ENCODE results near the gene CC2D2A.
"Not testable (repeated sequence)": the region's sequence is repeated elsewhere in the genome, so short reads cannot be mapped to it uniquely, and the experiment has no call there.

The CC2D2A gene

DNA sequence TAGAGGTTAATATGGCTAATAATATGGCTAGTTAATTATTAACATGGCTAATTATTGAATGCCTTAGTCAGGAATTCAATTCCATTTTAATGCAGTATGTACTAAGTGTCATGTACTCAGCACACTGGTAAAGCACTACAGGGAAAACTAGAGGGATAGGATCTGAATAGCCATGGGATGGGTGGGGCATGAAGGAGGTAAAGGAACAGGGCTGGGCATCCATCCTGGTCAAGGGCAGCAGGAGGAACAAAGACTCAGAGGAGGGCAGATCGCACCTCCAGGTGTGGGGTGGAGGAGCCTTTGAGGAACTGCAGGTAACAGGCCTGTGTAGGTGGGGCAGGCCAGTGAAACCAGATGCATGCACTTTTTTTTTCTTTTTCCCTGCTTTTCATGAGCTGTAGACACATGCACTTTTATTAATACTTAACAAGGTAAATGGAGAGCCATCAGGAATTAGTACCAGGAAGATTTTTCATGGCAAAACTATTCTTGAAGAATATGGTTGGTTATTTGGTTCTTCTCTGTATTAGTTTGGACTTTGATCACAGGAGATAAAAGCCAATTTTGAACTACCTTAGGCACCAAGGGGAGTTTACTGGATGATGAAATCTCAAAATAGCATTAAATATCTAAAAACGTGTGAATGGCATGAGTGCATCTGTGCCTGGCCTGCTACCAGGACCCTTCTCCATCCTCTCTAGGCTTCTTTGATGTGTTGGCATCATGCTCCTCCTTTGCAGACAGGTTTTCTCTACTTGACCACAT is 88.3 kb downstream of the CC2D2A start:
- no peak for DNase-seq (ENCODE audit: low spot score)

DNA sequence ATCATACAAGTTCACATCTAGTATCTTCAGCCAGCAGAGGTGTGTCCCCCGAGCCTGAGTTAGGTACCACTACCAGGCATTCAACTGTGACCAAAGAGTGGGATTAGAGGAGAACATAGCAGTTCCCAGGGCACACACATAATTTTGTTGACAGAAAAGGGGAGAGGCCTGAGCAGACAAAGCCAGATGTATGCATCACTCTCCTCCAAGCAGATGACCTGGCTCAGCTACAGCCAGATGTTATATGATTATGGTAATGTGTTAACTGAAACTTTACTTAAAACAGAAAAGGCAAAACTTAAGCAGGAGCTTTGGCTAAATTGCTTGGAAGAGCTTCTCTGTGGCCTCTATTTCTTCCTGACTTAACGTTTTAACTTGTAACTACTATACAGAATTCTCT is 88.9 kb downstream of the CC2D2A start:
- no peak for DNase-seq (ENCODE audit: low spot score)

DNA sequence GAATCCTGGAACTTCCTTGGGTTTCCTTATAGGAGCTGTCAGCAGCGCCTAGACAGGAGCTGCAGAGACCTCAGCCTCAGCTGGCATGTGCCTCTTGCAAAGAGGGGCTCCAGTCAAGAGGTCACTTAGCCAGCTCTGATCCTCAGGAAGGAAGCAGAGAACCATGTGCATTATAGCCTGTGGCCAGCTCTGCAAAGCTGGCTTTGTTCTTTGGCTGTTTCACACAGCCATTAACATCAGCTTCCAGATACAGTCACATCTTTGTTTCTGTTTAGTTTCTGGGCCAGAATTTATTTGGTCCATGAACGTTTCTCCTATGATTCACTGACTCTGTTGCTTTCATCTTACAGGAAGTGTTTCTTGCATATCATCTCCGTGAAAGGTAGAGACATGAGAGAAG is 92.4 kb downstream of the CC2D2A start:
- DNase-seq (ENCODE audit: low spot score): no peak

DNA sequence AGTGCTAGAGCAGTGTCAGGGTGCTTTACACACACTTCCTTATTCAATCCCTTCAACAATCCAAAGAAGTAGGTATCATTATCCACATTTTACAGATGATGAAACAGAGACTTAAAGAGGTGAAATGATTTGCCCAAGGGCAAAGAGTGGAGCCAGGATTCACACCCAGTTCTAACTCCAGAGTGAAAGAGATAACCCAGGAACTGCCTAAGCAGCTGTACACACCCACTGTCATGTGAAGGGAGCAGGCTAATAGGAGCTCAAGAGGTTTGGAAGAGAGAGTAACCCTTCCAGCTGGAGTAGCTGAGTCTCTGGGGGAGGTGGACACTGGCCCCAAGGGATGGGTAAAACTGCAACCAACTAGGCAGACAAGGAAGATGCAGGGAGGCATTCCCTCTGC is 92.9 kb downstream of the CC2D2A start:
- no peak for DNase-seq (ENCODE audit: low spot score)

DNA sequence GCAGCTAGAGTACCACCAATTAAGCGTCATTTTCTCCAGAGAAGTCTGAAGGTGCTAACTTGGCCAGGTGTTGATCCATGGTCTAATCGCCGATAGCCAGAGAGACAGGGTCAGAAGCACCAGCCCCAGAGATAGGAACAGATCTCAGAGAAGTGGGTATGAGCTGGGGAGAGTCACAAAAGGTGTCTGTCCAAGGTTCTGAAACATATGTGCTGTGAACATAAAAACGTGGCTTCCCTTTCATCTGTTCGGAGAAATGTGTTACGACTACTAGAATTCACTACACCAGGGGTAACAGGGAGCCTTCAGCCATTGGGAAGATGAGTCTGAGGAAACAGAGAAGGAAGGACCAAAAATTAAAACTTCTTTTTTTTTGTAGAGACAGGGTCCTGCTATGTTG is 94.2 kb downstream of the CC2D2A start:
- DNase-seq (ENCODE audit: low spot score): no peak

DNA sequence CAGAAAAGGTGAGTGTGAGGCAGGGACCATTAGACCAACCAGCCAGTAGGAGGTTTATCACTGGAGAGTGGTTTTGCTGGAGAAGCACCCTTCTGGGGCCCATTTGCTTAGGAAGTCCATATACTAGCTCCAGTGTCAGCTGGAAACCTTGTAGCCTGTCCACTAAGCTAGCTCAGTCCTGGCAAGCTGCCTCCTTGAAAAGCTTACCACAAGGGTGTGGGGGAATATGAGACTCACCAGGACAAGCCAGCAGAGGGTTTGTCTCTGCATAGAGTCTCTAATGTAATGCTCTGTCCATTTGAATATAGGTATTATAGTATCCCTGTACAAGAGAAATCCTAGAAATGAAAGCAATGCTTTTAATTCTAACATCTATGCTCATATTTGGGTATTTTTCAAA is 99.1 kb downstream of the CC2D2A start:
- no peak for DNase-seq (ENCODE audit: low spot score)

DNA sequence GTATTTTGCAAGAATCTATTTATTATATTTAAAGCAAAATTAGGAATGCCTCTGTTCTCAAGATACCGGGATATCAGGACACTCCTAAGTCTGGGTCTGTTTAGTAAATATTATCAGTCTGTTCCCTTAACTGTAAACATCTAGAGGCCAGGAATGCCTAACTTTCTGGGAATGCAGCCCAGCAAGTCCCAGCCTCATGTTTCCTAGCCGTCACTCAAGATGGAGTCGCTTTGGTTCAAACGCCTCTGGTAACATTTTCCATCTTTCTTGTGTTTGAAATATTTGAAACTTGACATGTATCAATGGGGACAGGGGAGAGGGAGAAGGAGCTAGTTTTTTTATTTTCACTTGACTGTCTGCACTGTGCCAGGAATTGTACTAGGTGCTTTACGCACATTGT is 100.1 kb downstream of the CC2D2A start:
- no peak for DNase-seq (ENCODE audit: low spot score)

DNA sequence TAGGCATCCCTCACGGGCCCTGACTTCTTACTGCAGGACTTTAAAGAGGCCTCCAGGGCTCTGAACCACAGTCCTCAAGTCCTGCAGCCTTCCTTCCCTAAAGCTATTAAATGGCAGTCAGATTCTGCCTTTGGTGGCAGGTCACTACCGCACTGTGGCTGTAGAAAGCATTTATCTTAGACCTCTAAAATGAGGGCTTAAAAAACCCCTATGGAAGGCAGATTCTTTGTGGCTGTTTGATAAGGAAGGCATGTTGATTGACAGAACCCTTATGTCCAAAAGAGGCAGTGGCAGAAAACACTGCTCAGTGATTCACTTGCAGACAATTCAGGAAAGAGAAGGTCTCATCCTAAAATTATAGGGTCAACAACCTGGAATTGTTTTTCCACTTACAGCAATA is 106.3 kb downstream of the CC2D2A start:
- DNase-seq (ENCODE audit: low spot score): no peak

DNA sequence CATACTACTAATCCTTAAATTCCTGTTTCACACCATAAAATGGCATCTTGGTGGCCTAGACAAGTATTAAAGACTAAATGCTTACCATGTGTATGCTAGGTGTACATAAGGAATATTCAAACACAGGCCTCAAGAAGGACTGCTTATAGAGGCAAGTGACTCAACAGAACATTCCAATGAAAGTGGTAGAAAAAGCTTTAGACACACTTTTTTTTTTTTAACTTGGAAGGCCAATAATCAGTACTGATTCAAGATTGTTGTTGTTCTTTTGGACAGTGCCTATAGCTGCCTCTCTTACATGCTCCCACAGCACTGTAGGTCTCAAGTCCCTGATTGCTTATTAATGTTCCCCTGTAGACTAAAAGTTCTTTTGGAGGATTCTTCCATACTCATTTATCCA is 107.8 kb downstream of the CC2D2A start:
- DNase-seq (ENCODE audit: low spot score): no peak

DNA sequence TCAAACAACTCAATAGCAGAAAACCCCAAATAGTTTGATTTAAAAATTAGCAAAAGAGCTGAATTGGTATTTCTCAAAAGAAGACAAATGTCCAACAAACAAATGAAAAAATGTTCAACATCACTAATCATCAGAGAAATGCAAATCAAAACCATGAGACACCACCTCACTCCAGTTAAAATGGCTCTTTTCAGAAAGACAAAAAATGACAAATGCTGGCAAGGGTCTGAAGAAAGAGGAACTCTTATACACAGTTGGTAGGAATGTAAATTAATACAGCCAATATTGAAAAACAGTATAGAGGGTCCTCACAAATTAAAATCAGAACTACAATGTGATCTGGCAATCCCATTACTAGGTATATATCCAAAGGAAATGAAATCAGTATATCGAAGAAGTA is 115.1 kb downstream of the CC2D2A start:
- DNase-seq (ENCODE audit: low spot score): no peak

DNA sequence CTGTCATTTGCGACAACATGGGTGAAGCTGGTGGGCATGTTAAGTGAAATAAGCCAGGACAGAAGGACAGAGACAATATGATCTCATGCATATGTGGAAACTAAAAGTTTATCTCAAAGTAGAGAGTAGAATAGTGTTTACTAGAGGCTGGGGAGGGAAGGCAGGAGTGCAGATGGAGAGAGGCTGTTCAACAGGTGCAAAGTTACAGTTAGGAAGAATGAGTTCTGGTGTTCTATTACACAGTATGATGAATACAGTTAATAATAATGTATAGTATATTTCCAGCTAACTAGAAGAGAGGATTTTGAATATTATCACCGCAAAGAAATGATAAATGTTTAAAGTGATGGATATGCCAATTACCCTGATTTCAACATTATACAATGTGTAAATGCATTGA is 115.6 kb downstream of the CC2D2A start:
- DNase-seq (ENCODE audit: low spot score): no peak

DNA sequence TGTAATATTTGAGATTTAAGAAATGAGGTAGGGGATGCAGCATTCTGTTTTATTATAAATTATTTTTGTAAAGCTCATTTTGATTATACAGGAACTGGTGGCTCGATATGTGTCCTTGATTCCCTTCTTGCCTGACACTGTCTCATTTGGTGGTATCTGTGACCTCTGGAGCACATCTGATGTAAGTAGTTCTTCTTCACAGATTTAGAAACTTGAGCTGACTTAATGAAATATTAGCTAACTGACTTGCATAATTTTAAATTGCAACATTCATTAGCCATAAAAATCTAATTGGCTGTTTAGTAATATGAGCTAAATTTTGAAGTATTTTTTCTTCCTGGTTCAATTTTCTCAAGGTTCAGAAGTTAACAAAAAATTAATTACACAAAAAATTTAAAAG is 116.4 kb downstream of the CC2D2A start:
- no peak for DNase-seq (ENCODE audit: low spot score)

DNA sequence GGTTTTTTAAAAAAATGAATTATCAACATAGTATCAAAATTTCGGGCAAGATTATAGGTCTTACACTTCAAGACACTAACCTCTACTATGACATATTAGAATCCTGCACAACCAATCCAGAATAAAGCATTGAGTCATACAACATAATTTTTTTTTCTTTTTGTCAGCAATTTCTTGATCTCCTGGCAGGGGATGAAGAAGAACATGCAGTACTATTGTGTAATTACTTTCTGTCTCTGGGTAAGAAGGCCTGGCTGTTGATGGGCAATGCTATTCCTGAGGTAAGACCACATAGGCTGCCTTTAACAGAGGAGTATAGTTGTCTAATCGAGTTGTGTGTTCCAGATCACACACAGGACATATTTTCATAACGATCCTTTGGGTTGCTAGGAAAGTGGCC is 118.0 kb downstream of the CC2D2A start:
- DNase-seq (ENCODE audit: low spot score): no peak

DNA sequence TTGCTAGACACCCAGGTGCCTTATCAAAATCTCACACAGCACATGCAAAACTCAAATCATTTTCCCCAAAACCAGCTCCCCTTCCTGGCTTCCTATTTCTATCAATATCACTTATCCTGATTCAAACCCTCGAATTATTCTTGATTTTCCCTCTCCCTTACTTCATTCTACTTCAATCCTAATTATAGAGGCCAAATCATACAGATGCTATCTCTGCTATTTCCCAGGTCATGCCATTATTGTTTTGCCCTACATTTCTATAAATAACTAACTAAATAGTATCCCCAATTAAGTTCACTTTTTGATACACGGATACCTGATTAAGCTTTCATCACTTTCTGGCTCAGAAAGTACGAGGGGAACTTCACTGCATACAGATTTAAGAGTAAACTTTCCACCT is 123.1 kb downstream of the CC2D2A start:
- no peak for DNase-seq (ENCODE audit: low spot score)

DNA sequence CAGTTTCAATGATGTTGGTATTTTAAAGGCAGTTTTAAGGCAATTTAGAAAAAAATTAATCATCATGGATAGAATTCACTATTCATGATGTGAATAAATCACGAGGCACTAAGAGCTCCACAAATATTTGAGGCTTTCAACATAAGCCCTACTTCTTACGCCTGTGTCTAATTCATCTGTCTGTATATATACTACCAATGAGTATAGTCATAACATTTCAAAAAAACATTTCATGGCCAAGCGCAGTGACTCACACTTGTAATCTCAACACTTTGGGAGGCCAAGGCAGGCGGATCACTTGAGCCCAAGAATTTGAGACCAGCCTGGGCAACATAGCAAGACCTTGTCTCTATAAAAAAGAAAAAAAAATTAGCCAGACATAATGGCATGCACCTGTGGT is 129.0 kb downstream of the CC2D2A start:
- DNase-seq (ENCODE audit: low spot score): no peak

DNA sequence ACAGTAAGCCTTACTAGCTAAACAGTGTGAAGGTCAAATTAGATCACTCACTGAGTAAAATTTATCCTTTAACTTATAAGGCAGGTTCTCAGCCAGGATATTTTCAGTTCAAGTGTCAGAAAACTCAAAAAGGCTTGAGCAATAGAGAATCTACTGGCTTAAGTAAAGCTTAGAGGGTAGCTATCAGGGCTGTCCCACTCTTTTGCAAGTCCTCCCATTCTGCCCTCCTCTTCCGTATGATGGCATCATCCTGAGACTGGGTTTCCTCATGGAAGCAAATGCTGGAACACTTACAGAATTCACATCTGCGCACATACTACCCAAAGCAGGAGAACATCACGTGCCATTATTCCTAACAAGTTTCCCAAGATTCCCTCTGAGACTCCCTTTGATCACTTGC is 130.5 kb downstream of the CC2D2A start:
- no peak for DNase-seq (ENCODE audit: low spot score)

DNA sequence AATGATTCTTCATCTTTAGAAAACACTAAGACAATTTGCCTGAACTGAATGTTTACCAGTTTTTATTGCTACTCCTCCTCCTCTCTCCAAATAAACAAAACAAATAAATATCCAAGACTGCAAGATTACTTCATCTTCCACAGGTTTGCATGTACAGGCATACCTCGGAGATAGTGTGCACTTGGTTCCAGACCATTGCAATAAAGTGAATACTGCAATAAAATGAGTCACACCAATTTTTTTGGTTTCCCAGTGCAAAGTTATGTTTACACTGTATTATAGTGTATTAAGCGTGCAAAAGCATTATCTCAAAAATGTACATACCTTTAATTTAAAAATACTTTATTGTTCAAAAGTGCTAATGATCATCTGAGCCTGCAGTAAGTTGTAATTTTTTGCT is 132.2 kb downstream of the CC2D2A start:
- DNase-seq (ENCODE audit: low spot score): no peak

DNA sequence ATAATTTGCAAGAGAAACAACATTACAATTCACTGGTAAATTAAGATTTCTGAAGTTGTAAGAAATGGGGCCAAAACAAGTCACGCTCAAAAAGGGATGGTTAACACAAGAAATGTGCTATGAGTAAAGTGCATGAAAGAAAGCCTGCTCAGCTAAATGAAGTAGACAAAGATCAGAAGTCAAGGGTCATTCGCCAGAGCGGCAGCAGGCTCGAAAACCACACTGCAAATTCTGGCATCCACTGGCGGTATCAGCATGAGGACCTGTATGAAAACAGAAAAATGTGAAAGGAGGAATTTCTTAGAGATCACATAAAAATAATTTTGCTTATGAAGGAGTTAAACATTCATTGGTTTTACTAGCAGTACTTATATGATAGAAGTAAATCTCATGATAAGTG is 135.9 kb downstream of the CC2D2A start:
- no peak for DNase-seq (ENCODE audit: low spot score)

DNA sequence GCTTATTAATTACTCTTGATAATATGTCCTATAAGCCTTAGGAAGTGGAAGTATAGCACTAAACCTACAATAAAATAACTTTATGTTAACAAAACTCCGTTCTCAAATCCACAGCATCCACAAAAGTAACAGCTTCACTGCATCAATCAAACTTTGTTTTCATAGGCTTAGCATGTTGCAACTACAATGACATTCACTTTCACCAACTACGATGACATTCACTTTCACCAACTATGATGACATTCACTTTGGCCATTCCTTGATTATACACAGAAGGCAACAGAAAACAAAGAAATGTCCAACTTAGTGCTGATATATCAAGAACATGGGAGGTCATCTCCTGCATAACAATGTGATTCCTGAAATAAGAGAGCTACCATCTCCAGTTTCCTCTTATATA is 141.2 kb downstream of the CC2D2A start:
- no peak for DNase-seq (ENCODE audit: low spot score)

DNA sequence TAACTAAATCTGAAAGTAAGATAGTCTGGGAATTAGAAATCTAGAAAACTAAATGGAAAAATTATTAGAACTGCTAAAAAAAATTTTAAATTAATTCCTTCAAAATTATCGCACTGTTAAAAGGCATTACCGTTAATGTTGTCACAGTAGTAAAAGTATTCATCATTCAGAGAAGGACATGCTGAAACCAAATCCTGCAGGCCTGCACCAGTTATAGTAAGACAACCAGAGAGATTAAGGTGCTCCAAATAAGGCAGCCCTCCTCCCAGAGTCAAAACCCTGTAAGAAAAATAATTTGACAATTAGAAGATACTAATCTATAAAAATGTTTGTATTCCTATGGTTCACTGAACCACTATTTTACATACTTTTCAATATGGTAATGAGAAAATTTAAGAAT is 142.5 kb downstream of the CC2D2A start:
- DNase-seq (ENCODE audit: low spot score): no peak

DNA sequence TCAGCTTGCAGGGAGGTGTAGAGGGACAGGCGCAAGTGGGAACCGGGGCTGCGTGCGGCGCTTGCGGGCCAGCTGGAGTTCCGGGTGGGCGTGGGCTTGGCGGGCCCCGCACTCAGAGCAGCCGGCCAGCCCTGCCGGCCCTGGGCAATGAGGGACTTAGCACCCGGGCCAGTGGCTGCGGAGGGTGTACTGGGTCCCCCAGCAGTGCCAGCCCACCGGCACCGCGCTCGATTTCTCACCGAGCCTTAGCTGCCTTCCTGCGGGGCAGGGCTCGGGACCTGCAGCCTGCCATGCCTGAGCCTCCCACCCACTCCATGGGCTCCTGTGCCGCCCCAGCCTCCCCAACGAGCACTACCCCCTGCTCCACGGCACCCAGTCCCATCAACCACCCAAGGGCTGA is 145.2 kb downstream of the CC2D2A start:
- DNase-seq (ENCODE audit: low spot score): not testable (repeated sequence)

DNA sequence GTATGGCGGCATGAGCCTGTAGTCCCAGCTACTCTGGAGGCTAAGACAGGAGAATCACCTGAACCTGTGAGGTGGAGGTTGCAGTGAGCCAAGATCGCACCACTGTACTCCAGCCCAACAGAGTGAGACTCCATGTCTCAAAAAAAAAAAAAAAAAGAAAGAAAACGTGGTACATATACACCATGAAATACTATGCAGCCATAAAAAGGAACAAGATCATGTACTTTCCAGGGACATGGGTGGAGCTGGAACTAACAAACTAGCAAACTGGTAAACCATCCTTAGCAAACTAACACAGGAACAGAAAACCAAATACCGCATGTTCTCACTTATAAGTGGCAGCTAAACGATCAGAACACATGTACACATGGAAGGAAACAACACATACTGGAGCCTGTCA is 147.7 kb downstream of the CC2D2A start:
- not testable (repeated sequence) for DNase-seq (ENCODE audit: low spot score)

DNA sequence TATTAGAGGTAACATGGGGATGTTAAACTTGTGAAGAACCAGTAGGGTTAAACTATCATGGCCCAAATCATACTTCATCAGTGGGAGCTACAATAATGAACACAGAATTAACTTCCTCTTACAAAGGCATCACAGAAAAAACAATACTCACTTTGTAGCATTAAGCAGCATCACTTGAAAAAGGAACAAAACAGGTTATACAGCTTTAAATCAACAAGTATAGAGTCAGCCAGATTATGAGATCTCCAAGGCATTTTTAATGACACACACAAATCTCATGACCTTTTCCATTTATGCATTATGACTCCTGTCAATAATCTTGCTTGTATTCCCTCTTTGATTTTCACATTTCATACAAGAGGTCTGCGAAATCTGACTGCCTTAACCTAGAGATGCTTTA is 167.1 kb downstream of the CC2D2A start:
- no peak for DNase-seq (ENCODE audit: low spot score)

DNA sequence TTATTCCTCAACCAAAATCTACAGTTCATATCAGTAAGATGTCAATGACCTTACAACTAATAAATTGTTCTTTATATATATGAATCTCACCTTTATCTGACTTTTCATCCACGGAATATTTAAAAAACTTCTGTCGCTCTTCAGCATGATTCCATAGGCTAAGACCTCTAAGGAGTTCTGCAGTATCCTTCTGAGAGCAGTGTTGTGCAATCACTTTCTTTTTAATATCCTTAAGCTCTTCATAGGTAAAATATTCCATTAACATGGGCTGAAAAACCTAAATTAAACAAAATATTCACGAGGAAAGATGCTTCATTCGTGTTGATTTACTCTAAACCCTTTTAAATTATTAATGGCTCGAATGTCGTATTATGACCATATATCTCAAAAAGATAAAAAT is 168.7 kb downstream of the CC2D2A start:
- DNase-seq (ENCODE audit: low spot score): no peak

DNA sequence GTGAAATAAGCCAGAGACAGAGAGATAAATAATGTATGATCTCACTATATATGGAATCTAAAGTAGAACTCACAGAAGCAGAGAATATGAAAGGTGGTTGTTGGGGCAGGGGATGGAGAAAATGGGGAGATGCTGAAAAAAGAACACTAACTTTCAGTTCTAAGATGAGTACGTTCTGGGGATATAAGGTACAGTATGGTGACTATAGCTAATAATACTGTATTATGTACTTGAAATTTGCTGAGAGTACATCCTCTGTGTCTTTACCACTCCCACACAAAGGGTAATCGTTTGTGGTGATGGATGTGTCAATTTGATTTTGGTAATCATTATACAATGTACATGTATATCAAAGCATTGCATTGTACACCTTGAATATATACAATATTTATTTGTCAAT is 178.9 kb downstream of the CC2D2A start:
- no peak for DNase-seq (ENCODE audit: low spot score)

Measured in activated CD4-positive, alpha-beta T cell treated with anti-CD3 and anti-CD28 coated beads, Interleukin-2, Interleukin-4, amounts not matched to agents 100 ng/mL and 50 ng/mL, durations not matched to agents 16 hours and 8 hours (primary cell).